GM12878 (cell line): ENCODE measurements around the gene RAB3B. TPM values are rescaled to one million over a fixed set of nuclear protein-coding genes. Genes with fewer than 3 reads are reported as not detected.

Source experiments
- ATAC-seq: fragments of 200-7000 bp; cut with Tn5 transposase; 3 replicates; pipeline ENCODE4 v1.9.1; 2020; ENCODE audit warnings: mild to moderate bottlenecking, moderate library complexity
- BruUV-seq: library from RNA; stranded (reverse); fragments of 400-500 nt; replicated peaks from 2 replicates; lab custom pipeline; 2021; lab: Mats Ljungman, UMichigan
- CTCF ChIA-PET: fragments of 300-600 bp; sonication (Branson Sonifier 250); formaldehyde crosslinking; extraction: SDS; loops from one replicate; lab custom pipeline; 2021; ENCODE audit warnings: inconsistent platforms; lab: Yijun Ruan, JAX
- POLR2A ChIA-PET: fragments of 350-600 bp; formaldehyde crosslinking; extraction: SDS; loops from one replicate; lab custom pipeline; 2021; ENCODE audit warnings: inconsistent platforms; lab: Charles Lee
- RAD21 ChIA-PET: fragments of 300-600 bp; sonication (Branson Sonifier 250); formaldehyde crosslinking; loops from one replicate; lab custom pipeline; 2023; ENCODE audit warnings: antibody characterized with exemption; ENCODE audit not compliant: unreplicated experiment; lab: Charles Lee
- SMC1A ChIA-PET: fragments of 300-600 bp; sonication (Branson Sonifier 250); formaldehyde crosslinking; loops from one replicate; lab custom pipeline; 2023; ENCODE audit not compliant: unreplicated experiment, uncharacterized antibody; lab: Charles Lee
- DNase-seq: peaks from one replicate; pipeline ENCODE4 v3.0.0-alpha.2; 2011; ENCODE audit warnings: low read depth, low spot score
- FAIRE-seq: peaks from 3 replicates; lab custom pipeline; 2011; peaks lifted over from hg19 to GRCh38; lab: Jason Lieb, UNC
- H2AFZ ChIP-seq: 2 replicates; pipeline ENCODE4 v1.6.0; 2011; ENCODE audit warnings: low read depth, low read length, control low read depth; ENCODE audit not compliant: control insufficient read depth
- H3K27ac ChIP-seq: 2 replicates; pipeline ENCODE4 v1.5.1; 2011; ENCODE audit warnings: control low read depth; ENCODE audit not compliant: control insufficient read depth, insufficient read depth
- H3K27me3 ChIP-seq, 2 experiments: replicated peaks in 1 of 2; 2 replicates each; pipeline versions ENCODE4 v1.6.0 to v1.6.1; 2011; ENCODE audit warnings: low read length in 1 of 2; ENCODE audit not compliant: control insufficient read depth in 2 of 2, insufficient read depth in 2 of 2
- H3K36me3 ChIP-seq, 2 experiments: 2 replicates each; pipeline ENCODE4 v1.5.1; 2011; ENCODE audit warnings: low read length in 1 of 2; ENCODE audit not compliant: control insufficient read depth in 2 of 2, insufficient read depth in 2 of 2
- H3K4me1 ChIP-seq: 2 replicates; pipeline ENCODE4 v1.6.1; 2011; ENCODE audit warnings: mild to moderate bottlenecking, low read length, moderate library complexity, mixed read lengths; ENCODE audit not compliant: control insufficient read depth, insufficient read depth
- H3K4me2 ChIP-seq: 2 replicates; pipeline ENCODE4 v1.6.0; 2011; ENCODE audit warnings: control low read depth; ENCODE audit not compliant: control insufficient read depth, insufficient read depth
- H3K4me3 ChIP-seq: fragments of 200-600 bp; sonication (generic); 2 replicates; pipeline ENCODE4 v1.5.1; 2016
- H3K79me2 ChIP-seq: 2 replicates; pipeline ENCODE4 v1.6.0; 2011; ENCODE audit warnings: low read length; ENCODE audit not compliant: control insufficient read depth, insufficient read depth
- H3K9ac ChIP-seq: 2 replicates; pipeline ENCODE4 v1.8.0; 2011; ENCODE audit warnings: low read length, control low read depth, mixed read lengths; ENCODE audit not compliant: control insufficient read depth, insufficient read depth
- H3K9me3 ChIP-seq: replicated peaks from 3 replicates; pipeline ENCODE4 v1.5.1; 2011; ENCODE audit warnings: mild to moderate bottlenecking, low read length; ENCODE audit not compliant: control insufficient read depth, insufficient read depth
- H4K20me1 ChIP-seq: 2 replicates; pipeline ENCODE4 v1.6.0; 2011; ENCODE audit not compliant: control insufficient read depth, insufficient read depth
- ESRRA ChIP-seq: IDR thresholded peaks from 2 replicates; pipeline ENCODE4 v1.6.1; 2012; ENCODE audit warnings: mild to moderate bottlenecking, low read length, improper control_type of control experiment
- EZH2 ChIP-seq: IDR thresholded peaks from 2 replicates; pipeline ENCODE4 v1.6.1; 2012; ENCODE audit warnings: low read depth, mild to moderate bottlenecking, control low read depth, inconsistent platforms, low read length, borderline replicate concordance; ENCODE audit not compliant: control insufficient read depth
- FOS ChIP-seq: IDR thresholded peaks from 3 replicates; pipeline ENCODE4 v1.6.1; 2011; ENCODE audit warnings: borderline replicate concordance; ENCODE audit not compliant: insufficient read length; ENCODE audit errors: extremely low read depth
- FOXK2 ChIP-seq: fragments of 450-650 bp; IDR thresholded peaks from 2 replicates; pipeline ENCODE4 v1.6.1; 2017; ENCODE audit warnings: mild to moderate bottlenecking, moderate library complexity
- RUNX3 ChIP-seq: IDR thresholded peaks from 2 replicates; pipeline ENCODE4 v1.6.1; 2012; ENCODE audit warnings: low read length, inconsistent platforms
- SREBF2 ChIP-seq: IDR thresholded peaks from 2 replicates; pipeline ENCODE4 v1.6.1; 2012; ENCODE audit warnings: mild to moderate bottlenecking, low read length
- WGBS: methylation state at CpG from one replicate; pipeline ENCODE4 v1.1.6; 2016; ENCODE audit warnings: low lambda C conversion rate; ENCODE audit not compliant: insufficient replicate concordance, insufficient coverage; ENCODE audit errors: missing lambda C conversion rate; 5-methylcytosine and 5-hydroxymethylcytosine counted together
- in situ Hi-C: fragments of 300-500 bp; cut with MboI; formaldehyde crosslinking; loops from 9 replicates; pipeline ENCODE4 v1.14.3; 2018; ENCODE audit warnings: mixed read lengths
- intact Hi-C: fragments of 100-400 bp; cut with micrococcal nuclease; formaldehyde crosslinking; loops from one replicate; pipeline ENCODE4 v1.14.2; 2022; ENCODE audit not compliant: unreplicated experiment
- polyA plus RNA-seq, 11 experiments: library from polyadenylated mRNA; depleted of rRNA in 4 of 11; unstranded in 6 of 11; stranded (reverse) in 5 of 11; fragments of >200 nt; fragmentation: Nextera tagmentation in 4 of 11; fragmentation: Illumina TruSeq in 1 of 11; extraction: Ambion mirVana in 4 of 11; extraction: Trizol in 1 of 11; gene quantifications; 1 replicate in 1 of 11; 2 replicates in 10 of 11; pipeline versions ENCODE4 v1.2.1 to v1.2.3, GENCODE V29; 2011 to 2016; ENCODE audit warnings: inconsistent platforms in 2 of 11, missing spikeins in 2 of 11, low read depth in 1 of 11
- total RNA-seq, 4 experiments: library from RNA; depleted of rRNA in 3 of 4; stranded (reverse); fragments of >200 nt in 3 of 4; fragmentation: Illumina TruSeq in 1 of 4; extraction: Trizol in 1 of 4; gene quantifications; 2 replicates each; pipeline versions ENCODE4 v1.2.1 to v1.2.3, GENCODE V29; 2013 to 2021
- TF ChIP-seq, protein P1 (sequence below): fragments of 450-650 bp; IDR thresholded peaks from 2 replicates; pipeline ENCODE4 v1.6.1; 2017; ENCODE audit warnings: low read depth, mild to moderate bottlenecking, moderate library complexity

Gene RAB3B
- total and polyA plus RNA-seq, 10 of the 15 experiments (the other 5 are each of a cell fraction or from before 2014, with no cell fraction given) = 0.05 to 0.32 (median 0.24) TPM

DNA sequence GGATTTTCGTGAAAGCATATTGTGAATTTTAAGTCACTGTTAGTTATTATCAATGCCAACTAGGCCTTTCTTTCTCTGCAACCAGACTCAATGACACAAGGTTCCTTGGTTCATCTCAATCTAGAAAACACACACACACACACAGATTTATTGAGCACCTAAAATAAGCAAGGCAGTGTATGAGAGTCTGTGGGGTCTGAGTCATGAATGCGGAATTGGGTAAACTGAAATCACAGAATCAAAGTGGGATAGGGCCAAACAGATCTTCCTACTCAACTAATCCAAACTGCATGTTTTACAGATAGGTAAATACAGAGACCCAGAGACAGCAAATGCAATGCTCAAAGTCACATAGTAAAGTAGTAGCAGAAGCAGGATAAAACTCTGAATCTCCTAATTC lies 63.5 kb downstream of the RAB3B start:
- FAIRE-seq = no peak

More for the DNA sequence above, 63.5 kb downstream of the RAB3B start:
- TF ChIP-seq SREBF2 (no peak), FOS (no peak), EZH2 (no peak), RUNX3 (no peak), ESRRA (no peak), FOXK2 (no peak)
- TF ChIP-seq, protein P1, sequence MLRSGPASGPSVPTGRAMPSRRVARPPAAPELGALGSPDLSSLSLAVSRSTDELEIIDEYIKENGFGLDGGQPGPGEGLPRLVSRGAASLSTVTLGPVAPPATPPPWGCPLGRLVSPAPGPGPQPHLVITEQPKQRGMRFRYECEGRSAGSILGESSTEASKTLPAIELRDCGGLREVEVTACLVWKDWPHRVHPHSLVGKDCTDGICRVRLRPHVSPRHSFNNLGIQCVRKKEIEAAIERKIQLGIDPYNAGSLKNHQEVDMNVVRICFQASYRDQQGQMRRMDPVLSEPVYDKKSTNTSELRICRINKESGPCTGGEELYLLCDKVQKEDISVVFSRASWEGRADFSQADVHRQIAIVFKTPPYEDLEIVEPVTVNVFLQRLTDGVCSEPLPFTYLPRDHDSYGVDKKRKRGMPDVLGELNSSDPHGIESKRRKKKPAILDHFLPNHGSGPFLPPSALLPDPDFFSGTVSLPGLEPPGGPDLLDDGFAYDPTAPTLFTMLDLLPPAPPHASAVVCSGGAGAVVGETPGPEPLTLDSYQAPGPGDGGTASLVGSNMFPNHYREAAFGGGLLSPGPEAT = no peak
- BruUV-seq = no TSS peak
- in situ Hi-C loops = no loop called here
- no peaks in the 10 kb centered on the region for H3K79me2 ChIP-seq
- no peak overlapping the region for H3K4me2 ChIP-seq
- no peaks in the 10 kb centered on the region for H3K27me3 ChIP-seq
- no peaks in the 10 kb centered on the region for H3K36me3 ChIP-seq
- DNase-seq = no peak
- H3K27ac ChIP-seq = no peak overlapping the region
- ChIA-PET POLR2A (no interaction called here), RAD21 (interaction anchor here (3.5 to 4.2 kb wide), 2 partner anchors 30 to 73 kb away, joined by 19 to 22 read pairs; no protein-coding TSS in a partner anchor), SMC1A (interaction anchor here (1.2 to 1.9 kb wide), 3 partner anchors 28 to 36 kb away, joined by 3 to 11 read pairs (median 7); no protein-coding TSS in a partner anchor), CTCF (interaction anchor here (1.2 to 3.6 kb wide), 5 partner anchors 14 to 127 kb away, joined by 3 to 36 read pairs (median 4); no protein-coding TSS in a partner anchor)
- H3K4me3 ChIP-seq = no peak overlapping the region
- H3K4me1 ChIP-seq = no peaks in the 10 kb centered on the region
- no peak overlapping the region for H2AFZ ChIP-seq
- WGBS = 63% methylated on average over 2 of the region's 2 CpGs
- no peaks in the 10 kb centered on the region for H4K20me1 ChIP-seq
- no peaks in the 10 kb centered on the region for H3K9me3 ChIP-seq
- ATAC-seq = no peak
- intact Hi-C loops = no loop called here
- no peak overlapping the region for H3K9ac ChIP-seq
